H1 (cell line): ENCODE results near the gene DOCK10. TPM values are rescaled to one million over a fixed set of nuclear protein-coding genes. Genes with fewer than 3 reads are reported as not detected.

ENCODE experiments used
- CTCF ChIA-PET: fragments of 300-600 bp; sonication (Branson Sonifier 250); formaldehyde crosslinking; loops from one replicate; lab custom pipeline; 2021; ENCODE audit not compliant: partially characterized antibody; lab: Charles Lee
- POLR2A ChIA-PET: fragments of 300-600 bp; sonication (Branson Sonifier 250); formaldehyde crosslinking; loops from one replicate; lab custom pipeline; 2021; ENCODE audit warnings: inconsistent platforms; ENCODE audit not compliant: partially characterized antibody; lab: Charles Lee
- DNase-seq, 2 experiments: peaks; one replicate each; pipeline versions ENCODE4 v3.0.0 to v3.0.0-alpha.2; 2010 to 2022; ENCODE audit warnings: low spot score in 2 of 2, low read depth in 1 of 2, mixed read lengths in 1 of 2
- FAIRE-seq: peaks from 2 replicates; lab custom pipeline; 2011; peaks lifted over from hg19 to GRCh38; lab: Jason Lieb, UNC
- H2AFZ ChIP-seq: 2 replicates; pipeline ENCODE4 v1.8.1; 2012; ENCODE audit warnings: low read length, inconsistent platforms
- H2AK5ac ChIP-seq: 2 replicates; pipeline ENCODE4 v1.6.1; 2013; ENCODE audit warnings: low read depth, low read length
- H2BK120ac ChIP-seq: replicated peaks from 2 replicates; pipeline ENCODE3; 2013; ENCODE audit warnings: low read depth, low read length, inconsistent platforms
- H2BK12ac ChIP-seq: 2 replicates; pipeline ENCODE4 v1.6.1; 2013; ENCODE audit warnings: low read depth, low read length
- H2BK15ac ChIP-seq: 2 replicates; pipeline ENCODE4 v1.6.1; 2013; ENCODE audit warnings: low read length
- H2BK20ac ChIP-seq: 2 replicates; pipeline ENCODE4 v1.6.1; 2013; ENCODE audit warnings: low read length
- H2BK5ac ChIP-seq: 2 replicates; pipeline ENCODE4 v1.6.1; 2013; ENCODE audit warnings: low read depth, low read length
- H3K14ac ChIP-seq: 2 replicates; pipeline ENCODE4 v1.6.1; 2013; ENCODE audit warnings: inconsistent platforms; ENCODE audit not compliant: insufficient read length
- H3K18ac ChIP-seq: 2 replicates; pipeline ENCODE4 v1.6.1; 2013; ENCODE audit warnings: low read length; ENCODE audit errors: extremely low read depth
- H3K23ac ChIP-seq: 2 replicates; pipeline ENCODE4 v1.6.1; 2013; ENCODE audit warnings: inconsistent platforms; ENCODE audit not compliant: insufficient read length
- H3K23me2 ChIP-seq: 2 replicates; pipeline ENCODE4 v1.6.1; 2013; ENCODE audit warnings: low read depth, low read length
- H3K27ac ChIP-seq: 2 replicates; pipeline ENCODE4 v1.6.1; 2011; ENCODE audit warnings: low read depth, low read length, inconsistent platforms
- H3K27me3 ChIP-seq, 4 experiments: replicated peaks in 1 of 4; 1 replicate in 1 of 4; 2 replicates in 3 of 4; pipeline versions ENCODE4 v1.6.1 to v1.8.1; 2011 to 2013; ENCODE audit warnings: low read length in 3 of 4, mild to moderate bottlenecking in 3 of 4, inconsistent platforms in 2 of 4, mixed read lengths in 2 of 4, moderate library complexity in 1 of 4; ENCODE audit not compliant: control insufficient read depth in 3 of 4, insufficient read depth in 3 of 4; ENCODE audit errors: extremely low read depth in 1 of 4
- H3K36me3 ChIP-seq, 4 experiments: 2 replicates each; pipeline versions ENCODE4 v1.6.1 to v1.8.1; 2011 to 2013; ENCODE audit warnings: mild to moderate bottlenecking in 4 of 4, low read length in 3 of 4, moderate library complexity in 2 of 4, control low read depth in 1 of 4, inconsistent platforms in 1 of 4; ENCODE audit not compliant: insufficient read depth in 4 of 4, control insufficient read depth in 2 of 4
- H3K4ac ChIP-seq: replicated peaks from 2 replicates; pipeline ENCODE3; 2013; ENCODE audit warnings: low read length, low read depth, mixed read lengths, inconsistent platforms; ENCODE audit not compliant: insufficient read length
- H3K4me1 ChIP-seq, 4 experiments: replicated peaks in 1 of 4; 1 replicate in 1 of 4; 2 replicates in 3 of 4; pipeline versions ENCODE4 v1.6.1 to v1.8.1; 2011 to 2013; ENCODE audit warnings: low read length in 3 of 4, inconsistent platforms in 2 of 4, mixed read lengths in 1 of 4; ENCODE audit not compliant: insufficient read depth in 4 of 4, control insufficient read depth in 3 of 4
- H3K4me2 ChIP-seq, 2 experiments: 2 replicates each; pipeline versions ENCODE4 v1.6.1 to v1.8.1; 2011 to 2013; ENCODE audit warnings: low read depth in 2 of 2, low read length in 2 of 2, control low read depth in 1 of 2, inconsistent platforms in 1 of 2, mild to moderate bottlenecking in 1 of 2; ENCODE audit not compliant: insufficient read depth in 1 of 2
- H3K4me3 ChIP-seq, 4 experiments: fragments of 200-600, 300-600 bp in 1 of 4; sonication (generic), shearing (Covaris generic), sonication (Bioruptor Twin) in 1 of 4; 2 replicates each; pipeline versions ENCODE4 v1.5.1 to v1.8.1; 2011 to 2016; ENCODE audit warnings: low read length in 4 of 4, low read depth in 3 of 4, control low read depth in 2 of 4, inconsistent platforms in 2 of 4, mild to moderate bottlenecking in 2 of 4, mixed read lengths in 1 of 4, moderate library complexity in 1 of 4; ENCODE audit not compliant: insufficient read depth in 2 of 4; ENCODE audit errors: extremely low read depth in 1 of 4
- H3K56ac ChIP-seq: replicated peaks from 2 replicates; pipeline ENCODE3; 2013; ENCODE audit warnings: low read depth, mild to moderate bottlenecking, mixed read lengths, low read length, inconsistent platforms; ENCODE audit not compliant: insufficient read length
- H3K79me1 ChIP-seq: 2 replicates; pipeline ENCODE4 v1.6.1; 2013; ENCODE audit warnings: low read depth, low read length, control low read depth
- H3K79me2 ChIP-seq, 2 experiments: 2 replicates each; pipeline versions ENCODE4 v1.6.1 to v1.8.1; 2012 to 2013; ENCODE audit warnings: low read length in 2 of 2, mild to moderate bottlenecking in 2 of 2, inconsistent platforms in 1 of 2; ENCODE audit not compliant: insufficient read depth in 2 of 2, control insufficient read depth in 1 of 2
- H3K9ac ChIP-seq, 4 experiments: replicated peaks in 1 of 4; 1 replicate in 1 of 4; 2 replicates in 3 of 4; pipeline versions ENCODE4 v1.6.1 to v1.8.1; 2011 to 2013; ENCODE audit warnings: low read depth in 3 of 4, low read length in 3 of 4, control low read depth in 2 of 4, mild to moderate bottlenecking in 2 of 4, moderate library complexity in 2 of 4, inconsistent platforms in 1 of 4; ENCODE audit errors: extremely low read depth in 1 of 4
- H3K9me3 ChIP-seq, 2 experiments: 2 replicates each; pipeline versions ENCODE4 v1.6.1 to v1.8.1; 2012 to 2013; ENCODE audit warnings: mild to moderate bottlenecking in 2 of 2, moderate library complexity in 2 of 2, control low read depth in 1 of 2, inconsistent platforms in 1 of 2, low read depth in 1 of 2, low read length in 1 of 2, mixed read lengths in 1 of 2; ENCODE audit not compliant: insufficient read depth in 2 of 2
- H4K20me1 ChIP-seq, 2 experiments: replicated peaks in 1 of 2; 2 replicates each; pipeline versions ENCODE3 to v1.8.1; 2011 to 2013; ENCODE audit warnings: inconsistent platforms in 2 of 2, low read length in 2 of 2, mild to moderate bottlenecking in 1 of 2; ENCODE audit not compliant: insufficient read depth in 2 of 2, control insufficient read depth in 1 of 2
- H4K5ac ChIP-seq: 2 replicates; pipeline ENCODE4 v1.6.1; 2013; ENCODE audit warnings: low read length, low read depth, mixed read lengths, inconsistent platforms; ENCODE audit not compliant: insufficient read length
- H4K8ac ChIP-seq: 2 replicates; pipeline ENCODE4 v1.8.0; 2013; ENCODE audit warnings: mild to moderate bottlenecking, moderate library complexity, low read length, inconsistent platforms; ENCODE audit not compliant: insufficient read depth; ENCODE audit errors: extremely low read depth
- H4K91ac ChIP-seq: replicated peaks from 2 replicates; pipeline ENCODE3; 2013; ENCODE audit warnings: low read length, mixed read lengths, inconsistent platforms; ENCODE audit not compliant: insufficient read length
- CHD2 ChIP-seq: IDR thresholded peaks from 2 replicates; pipeline ENCODE4 v1.6.1; 2012; ENCODE audit warnings: low read length, improper control_type of control experiment
- SIX5 ChIP-seq: IDR thresholded peaks from 2 replicates; pipeline ENCODE4 v1.6.1; 2011; ENCODE audit warnings: mild to moderate bottlenecking, low read depth, low read length
- YY1 ChIP-seq: IDR thresholded peaks from 2 replicates; pipeline ENCODE4 v1.6.1; 2011; ENCODE audit warnings: low read depth, mild to moderate bottlenecking, low read length
- WGBS, 2 experiments: shearing (Covaris generic) in 1 of 2; methylation state at CpG; one replicate each; pipeline versions ENCODE4 v1.1.6 to v1.1.7; 2013 to 2015; ENCODE audit warnings: low lambda C conversion rate in 2 of 2, mixed read lengths in 2 of 2, inconsistent platforms in 1 of 2, low coverage in 1 of 2, missing lambda C conversion rate in 1 of 2; ENCODE audit not compliant: insufficient replicate concordance in 2 of 2, insufficient coverage in 1 of 2, insufficient read length in 1 of 2; ENCODE audit errors: extremely low coverage in 1 of 2, missing lambda C conversion rate in 1 of 2; 5-methylcytosine and 5-hydroxymethylcytosine counted together
- polyA plus RNA-seq, 7 experiments: library from polyadenylated mRNA; depleted of rRNA in 3 of 7; stranded (reverse) in 5 of 7; unstranded in 2 of 7; fragments of >200 nt in 5 of 7; fragments of 200-250 nt in 2 of 7; gene quantifications; 1 replicate in 5 of 7; 2 replicates in 1 of 7; 4 replicates in 1 of 7; pipeline versions ENCODE4 v1.2.1 to v1.2.3, GENCODE V29; 2011 to 2013; ENCODE audit warnings: missing spikeins in 2 of 7, mixed read lengths in 2 of 7
- total RNA-seq: library from RNA; stranded (reverse); fragmentation: NEBNext Ultra II Directional; extraction: Animal tissue kit (Norgen Biotek cat#: 25700); gene quantifications from 2 replicates; pipeline ENCODE4 v1.2.1, GENCODE V29; 2021

The DOCK10 gene
- total and polyA plus RNA-seq, 2 of the 8 experiments (the other 6 are each of a cell fraction or from before 2014, with no cell fraction given): 0.33 to 1.6 TPM

GRCh38 chr2:225011585-225011984 is 30.7 kb downstream of the DOCK10 start:
- ChIA-PET CTCF (interaction anchor here (1.2 to 1.6 kb wide), 6 partner anchors 9 to 271 kb away, joined by 3 to 6 read pairs (median 4); no protein-coding TSS in a partner anchor), POLR2A (interaction anchor here (0.6 kb wide), 1 partner anchor 360 kb away, joined by 3 read pairs; no protein-coding TSS in a partner anchor)
- Histone ChIP-seq H3K4ac (no peak overlapping the region), H2BK20ac (0 out of 2 replicates have a peak overlapping the region, but pooled peaks have one; percentile 7), H3K56ac (no peak overlapping the region), H4K5ac (no peak overlapping the region), H3K27me3 (no peaks in the 10 kb centered on the region), H2BK120ac (no peak overlapping the region), H3K36me3 (no peaks in the 10 kb centered on the region), H4K8ac (no peak overlapping the region), H3K4me1 (peaks cover 0 to 3% (median 0%) of the 10 kb centered on the region in 4 experiments; a peak in 3 of 7 replicates), H3K79me2 (no peaks in the 10 kb centered on the region), H4K20me1 (no peaks in the 10 kb centered on the region), H3K4me3 (no peak overlapping the region), H2AK5ac (no peak overlapping the region), H3K9me3 (no peaks in the 10 kb centered on the region), H3K27ac (no peak overlapping the region), H2AFZ (0 out of 2 replicates have a peak overlapping the region, but pooled peaks have one; percentile 12), H2BK12ac (no peak overlapping the region), H2BK5ac (no peak overlapping the region), H3K18ac (no peak overlapping the region), H2BK15ac (no peak overlapping the region), H3K14ac (no peak overlapping the region), H3K23me2 (no peaks in the 10 kb centered on the region), H3K4me2 (no peak overlapping the region), H3K79me1 (no peaks in the 10 kb centered on the region), H4K91ac (no peak overlapping the region), H3K9ac (no peak overlapping the region), H3K23ac (no peak overlapping the region)
- DNase-seq (no peak), FAIRE-seq (no peak)
- 78% methylated on average over 11 of the region's 11 CpGs; no CpG with 5 or more reads in 1 of the 2 experiments for WGBS, 2 experiments
- TF ChIP-seq CHD2 (no peak), YY1 (peak; percentile 44; the same call in 1 of the 2 replicates), SIX5 (no peak)
